HepG2 (cell line): ENCODE measurements around the gene POTEJ.
"Not testable (repeated sequence)": the region's sequence is repeated elsewhere in the genome, so short reads cannot be mapped to it uniquely, and the experiment has no call there.

ENCODE experiments used
- AHDC1 ChIP-seq: sonication (generic); formaldehyde crosslinking; IDR thresholded peaks from 2 replicates; pipeline ENCODE4 v1.5.1; 2020; ENCODE audit warnings: mild to moderate bottlenecking, missing genetic modification reagents, borderline replicate concordance
- JUN ChIP-seq: sonication (generic); formaldehyde crosslinking; IDR thresholded peaks from 2 replicates; pipeline ENCODE4 v1.4.0; 2020; ENCODE audit warnings: mild to moderate bottlenecking, missing genetic modification reagents
- ZNF121 ChIP-seq: sonication (generic); formaldehyde crosslinking; IDR thresholded peaks from 2 replicates; pipeline ENCODE4 v1.5.0; 2020; ENCODE audit warnings: mild to moderate bottlenecking, missing genetic modification reagents

GRCh38 chr2:130665596-130665995 lies 54.4 kb downstream of the POTEJ start:
- TF ChIP-seq JUN (CRISPR knock-in tag); ZNF121; AHDC1: not testable (repeated sequence)
